Liver (tissue), 9 donors: ENCODE measurements around the gene DNAJC19. TPM values are rescaled to one million over a fixed set of nuclear protein-coding genes. Genes with fewer than 3 reads are reported as not detected.

Source experiments
- DNase-seq: peaks from one replicate; pipeline ENCODE4 v3.0.0-alpha.2; 2017; ENCODE audit warnings: low spot score
- H3K27ac ChIP-seq, 2 donors: one replicate each; pipeline ENCODE4 v1.7.0; 2013; ENCODE audit warnings: inconsistent platforms in 2 of 2, low read length in 2 of 2, control low read depth in 1 of 2, low read depth in 1 of 2, mild to moderate bottlenecking in 1 of 2
- H3K27me3 ChIP-seq, 4 donors: one replicate each; pipeline versions ENCODE4 v1.6.1 to v1.7.0; 2013; ENCODE audit warnings: low read length in 3 of 4, inconsistent platforms in 1 of 4, mild to moderate bottlenecking in 1 of 4, moderate library complexity in 1 of 4; ENCODE audit not compliant: control insufficient read depth in 4 of 4, insufficient read depth in 4 of 4
- H3K36me3 ChIP-seq, 4 donors: one replicate each; pipeline versions ENCODE4 v1.6.1 to v1.7.0; 2013; ENCODE audit warnings: low read length in 3 of 4, mild to moderate bottlenecking in 3 of 4, low read depth in 1 of 4, moderate library complexity in 1 of 4; ENCODE audit not compliant: control insufficient read depth in 4 of 4, insufficient read depth in 3 of 4
- H3K4me1 ChIP-seq, 4 donors: one replicate each; pipeline versions ENCODE4 v1.6.1 to v1.7.0; 2013; ENCODE audit warnings: low read length in 3 of 4, mild to moderate bottlenecking in 3 of 4, moderate library complexity in 1 of 4; ENCODE audit not compliant: control insufficient read depth in 4 of 4, insufficient read depth in 4 of 4
- H3K4me3 ChIP-seq, 3 donors: one replicate each; pipeline versions ENCODE4 v1.6.1 to v1.7.0; 2013; ENCODE audit warnings: low read length in 3 of 3, control low read depth in 1 of 3, low read depth in 1 of 3, mild to moderate bottlenecking in 1 of 3
- H3K9ac ChIP-seq, 2 donors: one replicate each; pipeline ENCODE4 v1.7.0; 2013; ENCODE audit warnings: low read length in 2 of 2, mild to moderate bottlenecking in 2 of 2, moderate library complexity in 2 of 2, control low read depth in 1 of 2, low read depth in 1 of 2
- H3K9me3 ChIP-seq, 4 donors: one replicate each; pipeline versions ENCODE4 v1.6.1 to v1.7.0; 2013; ENCODE audit warnings: low read length in 3 of 4; ENCODE audit not compliant: control insufficient read depth in 4 of 4
- EGR1 ChIP-seq, 2 donors: IDR thresholded peaks; 2 replicates each; pipeline ENCODE4 v1.6.1; 2016 to 2018; ENCODE audit warnings: antibody characterized with exemption in 2 of 2, low read depth in 2 of 2
- FOXA1 ChIP-seq: IDR thresholded peaks from 2 replicates; pipeline ENCODE4 v1.6.1; 2016; ENCODE audit warnings: antibody characterized with exemption
- FOXA2 ChIP-seq: IDR thresholded peaks from 2 replicates; pipeline ENCODE4 v1.6.1; 2016; ENCODE audit warnings: antibody characterized with exemption
- GABPA ChIP-seq, 2 donors: IDR thresholded peaks in 1 of 2; conservative IDR thresholded peaks in 1 of 2; 2 replicates each; pipeline ENCODE4 v1.6.1; 2016; ENCODE audit warnings: antibody characterized with exemption in 2 of 2, mild to moderate bottlenecking in 1 of 2, moderate library complexity in 1 of 2
- HNF4A ChIP-seq, 2 donors: conservative IDR thresholded peaks; 2 replicates each; pipeline ENCODE4 v1.6.1; 2016; ENCODE audit warnings: antibody characterized with exemption in 2 of 2, mild to moderate bottlenecking in 2 of 2
- HNF4G ChIP-seq: IDR thresholded peaks from 2 replicates; pipeline ENCODE4 v1.6.1; 2016; ENCODE audit warnings: antibody characterized with exemption
- JUND ChIP-seq, 2 donors: IDR thresholded peaks; 2 replicates each; pipeline ENCODE4 v1.6.1; 2016; ENCODE audit warnings: antibody characterized with exemption in 2 of 2
- NR2F2 ChIP-seq: IDR thresholded peaks from 2 replicates; pipeline ENCODE4 v1.6.1; 2016; ENCODE audit warnings: antibody characterized with exemption
- RAD21 ChIP-seq, 2 donors: IDR thresholded peaks; 2 replicates each; pipeline ENCODE4 v1.6.1; 2016; ENCODE audit warnings: antibody characterized with exemption in 2 of 2, mild to moderate bottlenecking in 2 of 2
- RXRA ChIP-seq, 2 donors: IDR thresholded peaks; 2 replicates each; pipeline ENCODE4 v1.6.1; 2017 to 2018; ENCODE audit warnings: antibody characterized with exemption in 2 of 2, mild to moderate bottlenecking in 1 of 2
- SP1 ChIP-seq: IDR thresholded peaks from 2 replicates; pipeline ENCODE4 v1.6.1; 2018; ENCODE audit warnings: antibody characterized with exemption, mild to moderate bottlenecking
- TAF1 ChIP-seq: conservative IDR thresholded peaks from 2 replicates; pipeline ENCODE4 v1.6.1; 2016; ENCODE audit warnings: antibody characterized with exemption, mild to moderate bottlenecking
- YY1 ChIP-seq: IDR thresholded peaks from 2 replicates; pipeline ENCODE4 v1.6.1; 2016; ENCODE audit warnings: antibody characterized with exemption, mild to moderate bottlenecking
- WGBS: extraction: QIAGEN DNeasy Blood & Tissue Kit; methylation state at CpG from one replicate; pipeline ENCODE4 v1.1.7; 2013; 5-methylcytosine and 5-hydroxymethylcytosine counted together
- polyA plus RNA-seq, 2 donors: library from polyadenylated mRNA; stranded (reverse) in 1 of 2; unstranded in 1 of 2; fragments of 200-250 nt in 1 of 2; fragments of >200 nt in 1 of 2; fragmentation: Nextera tagmentation in 1 of 2; extraction: Ambion mirVana in 1 of 2; gene quantifications; one replicate each; pipeline versions ENCODE4 v1.2.1 to v1.2.3, GENCODE V29; 2013 to 2015
- total RNA-seq, 2 donors: library from RNA; depleted of rRNA; stranded (reverse); fragments of >200 nt; gene quantifications; one replicate each; pipeline ENCODE4 v1.2.3, GENCODE V29; 2014
- TF ChIP-seq, protein P1 (sequence below): IDR thresholded peaks from 2 replicates; pipeline ENCODE4 v1.6.1; 2016; ENCODE audit warnings: antibody characterized with exemption
- TF ChIP-seq, protein P2 (sequence below): IDR thresholded peaks from 2 replicates; pipeline ENCODE4 v1.6.1; 2016; ENCODE audit warnings: antibody characterized with exemption
- TF ChIP-seq, protein P3 (sequence below): IDR thresholded peaks from 2 replicates; pipeline ENCODE4 v1.6.1; 2016; ENCODE audit warnings: antibody characterized with exemption
- TF ChIP-seq, protein P4 (sequence below): fragments of 150-350 bp; IDR thresholded peaks from 2 replicates; pipeline ENCODE4 v1.5.1; 2017; ENCODE audit warnings: improper control_type of control experiment, low read depth, low read length; ENCODE audit not compliant: missing input control
- TF ChIP-seq, protein P5 (sequence below): IDR thresholded peaks from 2 replicates; pipeline ENCODE4 v1.6.1; 2016; ENCODE audit warnings: antibody characterized with exemption, mild to moderate bottlenecking
- donor health status: healthy.
- donor health status: healthy.
- donor health status: healthy.
- donor health status: healthy.
- donor health status: healthy.

The DNAJC19 gene
- total and polyA plus RNA-seq, 4 donors: 19.4 to 107 (median 27.5) TPM

DNA sequence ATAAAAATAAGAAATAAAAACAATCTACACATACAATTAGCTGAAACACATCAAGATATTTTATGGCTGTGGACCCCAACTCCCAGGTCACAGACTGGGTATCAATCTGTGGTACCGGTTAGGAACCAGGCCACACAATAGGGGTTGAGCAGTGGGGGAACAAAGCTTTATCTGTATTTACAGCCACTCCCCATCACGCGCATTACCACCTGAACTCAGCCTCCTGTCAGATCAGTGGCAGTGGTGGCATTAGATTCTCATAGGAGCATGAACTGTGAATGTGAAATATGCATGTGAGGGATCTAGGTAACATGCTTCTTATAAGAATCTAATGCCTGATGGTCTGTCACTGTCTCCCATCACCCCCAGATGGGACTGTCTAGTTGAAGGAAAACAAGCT lies 17.7 kb upstream of the DNAJC19 start:
- no peak overlapping the region for H3K9ac ChIP-seq
- no peaks in the 10 kb centered on the region for H3K9me3 ChIP-seq
- TF ChIP-seq TAF1 (no peak), FOXA1 (no peak), HNF4A (conservative IDR thresholded peaks at IDR 0.05) (no peak), NR2F2 (no peak), EGR1 (IDR thresholded peaks at IDR 0.05; ENCODE audit: low read depth in 2 of 2) (no peak), RAD21 (IDR thresholded peaks at IDR 0.05) (no peak), FOXA2 (no peak)
- TF ChIP-seq, protein P1, sequence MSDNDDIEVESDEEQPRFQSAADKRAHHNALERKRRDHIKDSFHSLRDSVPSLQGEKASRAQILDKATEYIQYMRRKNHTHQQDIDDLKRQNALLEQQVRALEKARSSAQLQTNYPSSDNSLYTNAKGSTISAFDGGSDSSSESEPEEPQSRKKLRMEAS: no peak
- TF ChIP-seq, protein P2, sequence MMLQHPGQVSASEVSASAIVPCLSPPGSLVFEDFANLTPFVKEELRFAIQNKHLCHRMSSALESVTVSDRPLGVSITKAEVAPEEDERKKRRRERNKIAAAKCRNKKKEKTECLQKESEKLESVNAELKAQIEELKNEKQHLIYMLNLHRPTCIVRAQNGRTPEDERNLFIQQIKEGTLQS: no peak
- no peaks in the 10 kb centered on the region for H3K36me3 ChIP-seq
- H3K4me3 ChIP-seq: no peak overlapping the region
- H3K4me1 ChIP-seq: peaks cover 0 to 8% (median 0%) of the 10 kb centered on the region in 4 donors
- no peak overlapping the region for H3K27ac ChIP-seq
- 94% methylated on average over 3 of the region's 3 CpGs for WGBS
- no peak for DNase-seq
- no peaks in the 10 kb centered on the region for H3K27me3 ChIP-seq

DNA sequence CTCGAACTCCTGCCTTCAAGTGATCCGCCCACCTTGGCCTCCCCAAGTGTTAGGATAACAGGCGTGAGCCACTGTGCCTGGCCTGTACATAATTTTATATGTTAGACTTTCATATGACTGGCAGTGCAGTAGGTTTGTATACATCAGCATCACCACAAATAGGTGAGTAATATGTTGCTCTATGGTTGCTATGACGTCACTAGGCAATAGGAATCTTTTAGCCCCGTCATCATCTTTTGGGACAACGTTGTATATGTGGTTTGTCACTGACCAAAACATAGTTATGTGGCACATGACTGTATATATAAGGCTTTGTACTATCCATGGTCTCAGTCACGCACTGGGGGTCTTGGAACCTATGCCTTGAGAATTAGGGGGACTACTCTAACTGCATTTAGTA lies 17.0 kb upstream of the DNAJC19 start:
- TF ChIP-seq JUND (IDR thresholded peaks at IDR 0.05) (no peak), NR2F2 (no peak), RXRA (IDR thresholded peaks at IDR 0.05) (no peak), FOXA2 (no peak), EGR1 (IDR thresholded peaks at IDR 0.05; ENCODE audit: low read depth in 2 of 2) (no peak), YY1 (no peak), SP1 (no peak), TAF1 (no peak), HNF4G (no peak), GABPA (IDR thresholded peaks at IDR 0.05 in 1 of 2, conservative IDR thresholded peaks at IDR 0.05 in 1 of 2) (no peak), RAD21 (IDR thresholded peaks at IDR 0.05) (no peak), FOXA1 (no peak), HNF4A (conservative IDR thresholded peaks at IDR 0.05) (no peak)
- TF ChIP-seq, protein P1: no peak
- TF ChIP-seq, protein P3, sequence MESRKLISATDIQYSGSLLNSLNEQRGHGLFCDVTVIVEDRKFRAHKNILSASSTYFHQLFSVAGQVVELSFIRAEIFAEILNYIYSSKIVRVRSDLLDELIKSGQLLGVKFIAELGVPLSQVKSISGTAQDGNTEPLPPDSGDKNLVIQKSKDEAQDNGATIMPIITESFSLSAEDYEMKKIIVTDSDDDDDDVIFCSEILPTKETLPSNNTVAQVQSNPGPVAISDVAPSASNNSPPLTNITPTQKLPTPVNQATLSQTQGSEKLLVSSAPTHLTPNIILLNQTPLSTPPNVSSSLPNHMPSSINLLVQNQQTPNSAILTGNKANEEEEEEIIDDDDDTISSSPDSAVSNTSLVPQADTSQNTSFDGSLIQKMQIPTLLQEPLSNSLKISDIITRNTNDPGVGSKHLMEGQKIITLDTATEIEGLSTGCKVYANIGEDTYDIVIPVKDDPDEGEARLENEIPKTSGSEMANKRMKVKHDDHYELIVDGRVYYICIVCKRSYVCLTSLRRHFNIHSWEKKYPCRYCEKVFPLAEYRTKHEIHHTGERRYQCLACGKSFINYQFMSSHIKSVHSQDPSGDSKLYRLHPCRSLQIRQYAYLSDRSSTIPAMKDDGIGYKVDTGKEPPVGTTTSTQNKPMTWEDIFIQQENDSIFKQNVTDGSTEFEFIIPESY: no peak
- TF ChIP-seq, protein P2: no peak
- TF ChIP-seq, protein P4, sequence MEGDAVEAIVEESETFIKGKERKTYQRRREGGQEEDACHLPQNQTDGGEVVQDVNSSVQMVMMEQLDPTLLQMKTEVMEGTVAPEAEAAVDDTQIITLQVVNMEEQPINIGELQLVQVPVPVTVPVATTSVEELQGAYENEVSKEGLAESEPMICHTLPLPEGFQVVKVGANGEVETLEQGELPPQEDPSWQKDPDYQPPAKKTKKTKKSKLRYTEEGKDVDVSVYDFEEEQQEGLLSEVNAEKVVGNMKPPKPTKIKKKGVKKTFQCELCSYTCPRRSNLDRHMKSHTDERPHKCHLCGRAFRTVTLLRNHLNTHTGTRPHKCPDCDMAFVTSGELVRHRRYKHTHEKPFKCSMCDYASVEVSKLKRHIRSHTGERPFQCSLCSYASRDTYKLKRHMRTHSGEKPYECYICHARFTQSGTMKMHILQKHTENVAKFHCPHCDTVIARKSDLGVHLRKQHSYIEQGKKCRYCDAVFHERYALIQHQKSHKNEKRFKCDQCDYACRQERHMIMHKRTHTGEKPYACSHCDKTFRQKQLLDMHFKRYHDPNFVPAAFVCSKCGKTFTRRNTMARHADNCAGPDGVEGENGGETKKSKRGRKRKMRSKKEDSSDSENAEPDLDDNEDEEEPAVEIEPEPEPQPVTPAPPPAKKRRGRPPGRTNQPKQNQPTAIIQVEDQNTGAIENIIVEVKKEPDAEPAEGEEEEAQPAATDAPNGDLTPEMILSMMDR: no peak
- TF ChIP-seq, protein P5, sequence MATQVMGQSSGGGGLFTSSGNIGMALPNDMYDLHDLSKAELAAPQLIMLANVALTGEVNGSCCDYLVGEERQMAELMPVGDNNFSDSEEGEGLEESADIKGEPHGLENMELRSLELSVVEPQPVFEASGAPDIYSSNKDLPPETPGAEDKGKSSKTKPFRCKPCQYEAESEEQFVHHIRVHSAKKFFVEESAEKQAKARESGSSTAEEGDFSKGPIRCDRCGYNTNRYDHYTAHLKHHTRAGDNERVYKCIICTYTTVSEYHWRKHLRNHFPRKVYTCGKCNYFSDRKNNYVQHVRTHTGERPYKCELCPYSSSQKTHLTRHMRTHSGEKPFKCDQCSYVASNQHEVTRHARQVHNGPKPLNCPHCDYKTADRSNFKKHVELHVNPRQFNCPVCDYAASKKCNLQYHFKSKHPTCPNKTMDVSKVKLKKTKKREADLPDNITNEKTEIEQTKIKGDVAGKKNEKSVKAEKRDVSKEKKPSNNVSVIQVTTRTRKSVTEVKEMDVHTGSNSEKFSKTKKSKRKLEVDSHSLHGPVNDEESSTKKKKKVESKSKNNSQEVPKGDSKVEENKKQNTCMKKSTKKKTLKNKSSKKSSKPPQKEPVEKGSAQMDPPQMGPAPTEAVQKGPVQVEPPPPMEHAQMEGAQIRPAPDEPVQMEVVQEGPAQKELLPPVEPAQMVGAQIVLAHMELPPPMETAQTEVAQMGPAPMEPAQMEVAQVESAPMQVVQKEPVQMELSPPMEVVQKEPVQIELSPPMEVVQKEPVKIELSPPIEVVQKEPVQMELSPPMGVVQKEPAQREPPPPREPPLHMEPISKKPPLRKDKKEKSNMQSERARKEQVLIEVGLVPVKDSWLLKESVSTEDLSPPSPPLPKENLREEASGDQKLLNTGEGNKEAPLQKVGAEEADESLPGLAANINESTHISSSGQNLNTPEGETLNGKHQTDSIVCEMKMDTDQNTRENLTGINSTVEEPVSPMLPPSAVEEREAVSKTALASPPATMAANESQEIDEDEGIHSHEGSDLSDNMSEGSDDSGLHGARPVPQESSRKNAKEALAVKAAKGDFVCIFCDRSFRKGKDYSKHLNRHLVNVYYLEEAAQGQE: no peak
- Histone ChIP-seq H3K36me3 (no peaks in the 10 kb centered on the region), H3K27ac (no peak overlapping the region), H3K4me3 (no peak overlapping the region), H3K4me1 (peaks cover 0 to 8% (median 0%) of the 10 kb centered on the region in 4 donors), H3K9me3 (no peaks in the 10 kb centered on the region), H3K9ac (no peak overlapping the region), H3K27me3 (no peaks in the 10 kb centered on the region)
- 94% methylated on average over 7 of the region's 7 CpGs for WGBS
- no peak for DNase-seq
